ENCODE measurements around the gene KLK13. TPM values are rescaled to one million over a fixed set of nuclear protein-coding genes. Genes with fewer than 3 reads are reported as not detected.

Gene KLK13
- total and polyA plus RNA-seq, 9 donors = 0.33 to 1.2 (median 0.69) TPM; not detected in 4

GRCh38 chr19:51096473-51097165, 31.7 kb upstream of the KLK13 start:
- H3K36me3 ChIP-seq = no peaks in the 10 kb centered on the region
- no peaks in the 10 kb centered on the region for H3K27me3 ChIP-seq
- DNase-seq = no peak
- H3K4me3 ChIP-seq = no peak overlapping the region
- H3K27ac ChIP-seq = no peak overlapping the region
- H3K4me1 ChIP-seq (ENCODE audit: insufficient read depth) = peaks cover 14% of the 10 kb centered on the region
- intact Hi-C loops (cut with DNase I) = loop anchor here in 2 of 4 donors (2.0 to 10.0 kb wide), 4 partner anchors 74 to 169 kb away; no protein-coding TSS in a partner anchor
- 80 to 84% (median 83%) methylated on average over 6 of the region's 6 CpGs for WGBS, 3 donors
- TF ChIP-seq, protein P1, sequence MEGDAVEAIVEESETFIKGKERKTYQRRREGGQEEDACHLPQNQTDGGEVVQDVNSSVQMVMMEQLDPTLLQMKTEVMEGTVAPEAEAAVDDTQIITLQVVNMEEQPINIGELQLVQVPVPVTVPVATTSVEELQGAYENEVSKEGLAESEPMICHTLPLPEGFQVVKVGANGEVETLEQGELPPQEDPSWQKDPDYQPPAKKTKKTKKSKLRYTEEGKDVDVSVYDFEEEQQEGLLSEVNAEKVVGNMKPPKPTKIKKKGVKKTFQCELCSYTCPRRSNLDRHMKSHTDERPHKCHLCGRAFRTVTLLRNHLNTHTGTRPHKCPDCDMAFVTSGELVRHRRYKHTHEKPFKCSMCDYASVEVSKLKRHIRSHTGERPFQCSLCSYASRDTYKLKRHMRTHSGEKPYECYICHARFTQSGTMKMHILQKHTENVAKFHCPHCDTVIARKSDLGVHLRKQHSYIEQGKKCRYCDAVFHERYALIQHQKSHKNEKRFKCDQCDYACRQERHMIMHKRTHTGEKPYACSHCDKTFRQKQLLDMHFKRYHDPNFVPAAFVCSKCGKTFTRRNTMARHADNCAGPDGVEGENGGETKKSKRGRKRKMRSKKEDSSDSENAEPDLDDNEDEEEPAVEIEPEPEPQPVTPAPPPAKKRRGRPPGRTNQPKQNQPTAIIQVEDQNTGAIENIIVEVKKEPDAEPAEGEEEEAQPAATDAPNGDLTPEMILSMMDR (IDR thresholded peaks at IDR 0.05) = no peak
- TF ChIP-seq POLR2A (IDR thresholded peaks at IDR 0.05) (no peak), EP300 (IDR thresholded peaks at IDR 0.05) (no peak)
- H3K9me3 ChIP-seq = no peaks in the 10 kb centered on the region

DNA sequence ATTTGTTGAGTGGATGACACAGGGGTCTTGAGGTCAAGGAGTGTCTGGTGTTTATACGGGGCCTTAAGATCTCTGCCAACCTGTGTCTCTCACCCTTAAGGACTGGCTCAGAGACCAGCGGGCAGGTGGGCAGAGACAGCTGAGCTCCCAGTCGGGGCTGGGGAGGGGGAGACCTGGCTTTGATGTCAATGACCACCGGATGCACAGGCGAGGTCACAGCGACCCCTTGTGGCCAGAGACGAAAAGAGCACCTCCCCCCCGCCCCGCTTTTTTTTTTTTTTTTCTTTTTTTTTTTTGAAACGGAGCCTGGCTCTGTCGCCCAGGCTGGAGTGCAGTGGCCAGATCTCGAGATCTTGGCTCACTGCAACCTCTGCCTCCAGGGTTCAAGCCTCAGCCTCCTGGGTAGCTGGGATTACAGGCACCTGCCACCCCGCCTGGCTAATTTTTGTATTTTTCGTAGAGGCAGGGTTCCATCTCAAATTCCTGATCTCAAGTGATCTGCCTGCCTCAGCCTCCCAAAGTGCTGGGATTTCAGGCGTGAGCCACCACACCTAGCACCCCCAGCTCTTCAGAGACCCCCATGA, 29.9 kb upstream of the KLK13 start:
- peak in 4 of 5 donors; percentile 45 to 65 (median 53) for DNase-seq
- WGBS, 3 donors = 20 to 22% (median 21%) methylated on average over 15 of the region's 15 CpGs
- Histone ChIP-seq H3K4me1 (ENCODE audit: insufficient read depth) (peaks cover 7% of the 10 kb centered on the region), H3K27me3 (no peaks in the 10 kb centered on the region), H3K27ac (no peak overlapping the region), H3K4me3 (no peak overlapping the region), H3K36me3 (no peaks in the 10 kb centered on the region), H3K9me3 (no peaks in the 10 kb centered on the region)
- intact Hi-C loops (cut with DNase I) = loop anchor here in 2 of 4 donors (5.0 to 10.0 kb wide), 4 partner anchors 72 to 167 kb away; no protein-coding TSS in a partner anchor
- TF ChIP-seq POLR2A (IDR thresholded peaks at IDR 0.05) = no peak
- TF ChIP-seq, protein P1 (IDR thresholded peaks at IDR 0.05) = peak; percentile 24 to 49 (median 48)

GRCh38 chr19:51093510-51094345, 28.8 kb upstream of the KLK13 start:
- 71 to 74% (median 72%) methylated on average over 22 of the region's 22 CpGs for WGBS, 3 donors
- no peak overlapping the region for H3K4me3 ChIP-seq
- intact Hi-C loops (cut with DNase I) = loop anchor here in 1 of 4 donors (5.0 to 10.0 kb wide), 2 partner anchors 71 to 159 kb away; no protein-coding TSS in a partner anchor
- peaks cover 7% of the 10 kb centered on the region for H3K4me1 ChIP-seq (ENCODE audit: insufficient read depth)
- H3K27ac ChIP-seq = no peak overlapping the region
- H3K36me3 ChIP-seq = no peaks in the 10 kb centered on the region
- no peaks in the 10 kb centered on the region for H3K27me3 ChIP-seq
- TF ChIP-seq POLR2A (IDR thresholded peaks at IDR 0.05) = no peak
- TF ChIP-seq, protein P1 (IDR thresholded peaks at IDR 0.05) = no peak
- no peak for DNase-seq
- H3K9me3 ChIP-seq = no peaks in the 10 kb centered on the region

GRCh38 chr19:51093101-51093500, 28.2 kb upstream of the KLK13 start:
- Histone ChIP-seq H3K27me3 (no peaks in the 10 kb centered on the region), H3K27ac (no peak overlapping the region), H3K9me3 (no peaks in the 10 kb centered on the region), H3K4me1 (ENCODE audit: insufficient read depth) (peaks cover 7% of the 10 kb centered on the region), H3K36me3 (no peaks in the 10 kb centered on the region), H3K4me3 (no peak overlapping the region)
- WGBS, 3 donors = 61 to 65% (median 65%) methylated on average over 8 of the region's 8 CpGs
- no peak for DNase-seq
- intact Hi-C loops (cut with DNase I) = loop anchor here in 1 of 4 donors (5.0 to 10.0 kb wide), 2 partner anchors 71 to 158 kb away; no protein-coding TSS in a partner anchor
- TF ChIP-seq EP300 (IDR thresholded peaks at IDR 0.05) (no peak), POLR2A (IDR thresholded peaks at IDR 0.05) (no peak)
- TF ChIP-seq, protein P1 (IDR thresholded peaks at IDR 0.05) = no peak
